Tibial nerve (tissue), 4 donors: ENCODE results near the gene OR11G2.

Source experiments
- EP300 ChIP-seq, 2 donors: sonication (generic); formaldehyde crosslinking; IDR thresholded peaks; one replicate each; pipeline ENCODE4 v1.6.1; 2017; ENCODE audit warnings: antibody characterized with exemption in 2 of 2, mild to moderate bottlenecking in 1 of 2
- POLR2A ChIP-seq, 2 donors: fragments of 450-650 bp; IDR thresholded peaks; one replicate each; pipeline ENCODE4 v1.6.1; 2017; ENCODE audit warnings: antibody characterized with exemption in 2 of 2, mild to moderate bottlenecking in 2 of 2, moderate library complexity in 2 of 2
- TF ChIP-seq, protein P1 (sequence below), 5 experiments: fragments of 200-600 bp in 3 of 5; fragments of 450-650 bp in 2 of 5; sonication (generic) in 3 of 5; IDR thresholded peaks; one replicate each; pipeline ENCODE4 v1.5.1; 2016 to 2019; ENCODE audit warnings: antibody characterized with exemption in 5 of 5, mild to moderate bottlenecking in 3 of 5, moderate library complexity in 2 of 5

DNA sequence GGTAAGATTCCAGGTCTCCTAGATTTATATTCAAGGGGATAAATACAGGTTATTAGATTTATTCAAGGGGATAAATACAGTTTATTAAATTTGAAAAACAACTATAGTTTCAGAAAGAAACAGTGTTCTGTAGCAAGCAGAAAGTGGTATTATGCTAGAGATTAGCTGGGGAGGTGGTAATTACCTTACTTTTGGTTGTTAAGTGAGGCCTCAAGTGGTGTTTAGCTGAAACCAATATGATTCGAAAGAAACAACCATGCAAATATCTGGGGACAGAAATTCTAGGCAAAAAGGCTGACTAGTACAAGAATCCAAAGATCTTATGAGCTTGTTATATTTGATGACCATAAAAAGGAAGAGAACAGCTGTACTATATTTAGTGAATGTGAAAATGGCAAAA, 45.9 kb upstream of the OR11G2 start:
- TF ChIP-seq, protein P1, sequence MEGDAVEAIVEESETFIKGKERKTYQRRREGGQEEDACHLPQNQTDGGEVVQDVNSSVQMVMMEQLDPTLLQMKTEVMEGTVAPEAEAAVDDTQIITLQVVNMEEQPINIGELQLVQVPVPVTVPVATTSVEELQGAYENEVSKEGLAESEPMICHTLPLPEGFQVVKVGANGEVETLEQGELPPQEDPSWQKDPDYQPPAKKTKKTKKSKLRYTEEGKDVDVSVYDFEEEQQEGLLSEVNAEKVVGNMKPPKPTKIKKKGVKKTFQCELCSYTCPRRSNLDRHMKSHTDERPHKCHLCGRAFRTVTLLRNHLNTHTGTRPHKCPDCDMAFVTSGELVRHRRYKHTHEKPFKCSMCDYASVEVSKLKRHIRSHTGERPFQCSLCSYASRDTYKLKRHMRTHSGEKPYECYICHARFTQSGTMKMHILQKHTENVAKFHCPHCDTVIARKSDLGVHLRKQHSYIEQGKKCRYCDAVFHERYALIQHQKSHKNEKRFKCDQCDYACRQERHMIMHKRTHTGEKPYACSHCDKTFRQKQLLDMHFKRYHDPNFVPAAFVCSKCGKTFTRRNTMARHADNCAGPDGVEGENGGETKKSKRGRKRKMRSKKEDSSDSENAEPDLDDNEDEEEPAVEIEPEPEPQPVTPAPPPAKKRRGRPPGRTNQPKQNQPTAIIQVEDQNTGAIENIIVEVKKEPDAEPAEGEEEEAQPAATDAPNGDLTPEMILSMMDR (IDR thresholded peaks at IDR 0.05), result no peak
- TF ChIP-seq POLR2A (IDR thresholded peaks at IDR 0.05), result no peak
- TF ChIP-seq EP300 (IDR thresholded peaks at IDR 0.05), result no peak
